Epithelial cell of proximal tubule (primary cell): ENCODE data around the gene FAM170B. TPM values are rescaled to one million over a fixed set of nuclear protein-coding genes. Genes with fewer than 3 reads are reported as not detected.

Experiments
- DNase-seq: peaks from one replicate; pipeline ENCODE4 v3.0.0-alpha.2; 2011; ENCODE audit warnings: low read depth
- H3K4me3 ChIP-seq: 2 replicates; pipeline ENCODE4 v1.5.1; 2011; ENCODE audit warnings: low read depth, mild to moderate bottlenecking, low read length
- CTCF ChIP-seq: conservative IDR thresholded peaks from 2 replicates; pipeline ENCODE4 v1.5.1; 2012; ENCODE audit warnings: low read depth, mild to moderate bottlenecking, low read length
- total RNA-seq: library from RNA; depleted of rRNA; stranded (reverse); fragments of >200 nt; gene quantifications from 2 replicates; pipeline ENCODE4 v1.2.3, GENCODE V29; 2015

FAM170B gene
- total RNA-seq, 1 donor from 2014 or later = not detected

GRCh38 chr10:49158404-49158803 lies 24.6 kb upstream of the FAM170B start:
- DNase-seq = no peak
- no peak for TF ChIP-seq CTCF
- H3K4me3 ChIP-seq = no peak overlapping the region

DNA sequence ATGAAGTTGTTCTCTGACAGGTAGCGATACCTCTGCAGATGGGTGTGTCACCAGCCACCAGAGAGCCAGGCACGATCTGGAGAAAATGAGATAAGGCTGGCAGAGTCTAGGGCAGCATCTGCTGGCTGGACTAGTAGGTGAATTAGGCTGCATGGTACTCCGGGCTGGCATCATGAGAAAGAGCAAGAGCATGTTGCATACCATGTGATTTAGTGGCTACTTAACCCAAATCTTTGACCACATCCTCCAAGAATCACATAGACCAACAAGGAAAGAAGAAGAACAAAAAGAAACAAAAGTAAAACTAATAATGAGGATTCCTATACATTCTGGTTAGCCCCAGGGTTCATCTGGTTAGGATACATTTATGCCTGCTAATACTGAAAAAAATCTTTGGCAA lies 23.4 kb upstream of the FAM170B start:
- TF ChIP-seq CTCF = no peak
- no peak overlapping the region for H3K4me3 ChIP-seq
- no peak for DNase-seq

GRCh38 chr10:49154641-49155040 lies 20.8 kb upstream of the FAM170B start:
- H3K4me3 ChIP-seq = no peak overlapping the region
- TF ChIP-seq CTCF = no peak
- DNase-seq = no peak

DNA sequence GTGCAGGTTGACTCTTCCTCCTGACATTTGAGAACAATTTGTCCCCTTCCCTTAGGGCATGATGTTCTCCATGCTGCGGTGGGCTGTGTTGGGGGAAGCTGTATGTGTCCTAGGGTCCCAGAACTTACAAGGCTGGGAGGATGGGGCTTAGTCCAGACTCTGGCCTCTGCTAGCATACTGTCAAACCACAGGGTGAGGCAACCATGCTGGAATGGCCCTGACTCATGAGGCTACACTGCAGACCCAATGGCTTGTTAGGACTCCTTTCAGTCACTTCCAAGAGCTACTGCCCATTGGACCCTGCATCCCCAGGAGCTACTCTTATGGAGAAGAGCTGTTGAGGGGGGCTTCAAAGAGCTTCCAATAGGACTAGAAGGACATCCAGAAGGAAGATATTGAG lies 20.1 kb upstream of the FAM170B start:
- TF ChIP-seq CTCF = no peak
- no peak overlapping the region for H3K4me3 ChIP-seq
- peak; percentile 4 for DNase-seq

DNA sequence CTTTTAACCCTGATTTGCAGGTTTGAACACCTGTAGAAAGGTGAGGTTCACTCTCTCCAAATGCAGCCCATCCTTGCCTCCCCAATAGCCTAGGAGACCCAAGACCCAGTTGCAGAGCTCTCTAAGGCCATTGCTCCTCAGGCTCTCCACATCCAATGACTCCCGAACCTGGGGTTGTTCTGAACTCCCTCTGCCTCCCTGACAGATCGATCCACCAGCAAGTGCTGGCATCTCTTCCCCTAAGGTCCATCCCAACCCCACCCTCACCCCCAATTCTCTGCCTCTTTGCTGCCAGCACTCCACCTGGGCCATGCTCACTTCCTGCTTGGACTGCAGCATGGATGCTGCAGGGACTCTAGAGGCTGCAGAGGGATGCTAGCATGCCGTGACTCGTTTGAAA lies 19.3 kb upstream of the FAM170B start:
- H3K4me3 ChIP-seq = no peak overlapping the region
- TF ChIP-seq CTCF = no peak
- no peak for DNase-seq

DNA sequence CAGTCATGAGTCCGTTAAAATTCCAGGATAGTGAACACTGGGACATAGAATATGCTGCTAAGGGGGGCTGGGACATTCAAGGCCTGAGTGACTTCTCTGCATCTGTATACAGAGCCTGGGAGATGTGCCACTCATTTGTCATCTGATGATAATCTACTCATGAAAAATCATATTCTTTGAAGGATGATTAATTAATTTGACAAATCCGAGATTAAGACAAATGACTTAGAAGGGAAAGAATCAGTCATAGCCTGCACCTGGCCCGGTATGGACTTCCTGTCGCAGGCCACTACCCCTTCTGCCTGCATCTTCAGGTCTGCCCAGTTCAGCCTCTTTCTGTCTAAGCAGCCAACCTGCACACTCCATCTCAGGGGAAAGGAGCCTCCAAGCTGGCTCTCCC lies 18.8 kb upstream of the FAM170B start:
- no peak for DNase-seq
- no peak for TF ChIP-seq CTCF
- no peak overlapping the region for H3K4me3 ChIP-seq

DNA sequence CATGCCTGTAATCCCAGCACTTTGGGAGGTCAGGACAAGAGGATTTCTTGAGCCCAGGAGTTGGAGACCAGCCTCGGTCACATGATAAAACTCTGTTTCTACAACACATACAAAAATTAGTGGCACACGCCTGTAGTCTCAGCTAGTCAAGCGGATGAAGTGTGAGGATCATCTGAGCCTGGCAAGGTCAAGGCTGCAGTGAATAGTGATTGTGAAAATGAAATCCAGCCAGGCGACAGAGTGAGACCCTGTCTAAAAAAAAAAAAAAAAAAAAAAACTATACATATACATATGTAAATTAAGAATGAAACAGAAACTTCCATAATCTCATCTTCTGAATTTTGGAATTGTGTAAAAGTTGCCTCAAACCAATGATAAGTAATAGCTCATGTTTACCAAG lies 18.2 kb upstream of the FAM170B start:
- no peak for TF ChIP-seq CTCF
- no peak for DNase-seq
- H3K4me3 ChIP-seq = no peak overlapping the region
